IMR-90 (cell line): ENCODE measurements around the gene ABLIM3. TPM values are rescaled to one million over a fixed set of nuclear protein-coding genes. Genes with fewer than 3 reads are reported as not detected.

Experiments used
- ATAC-seq: fragments of 200-7000 bp; cut with Tn5 transposase; 2 replicates; pipeline ENCODE4 v1.9.1; 2020; ENCODE audit warnings: low read depth, mild to moderate bottlenecking, moderate library complexity
- BruUV-seq: library from RNA; stranded (reverse); fragments of 400-500 nt; replicated peaks from 2 replicates; lab custom pipeline; 2021; lab: Mats Ljungman, UMichigan
- CTCF ChIA-PET: fragments of 300-600 bp; formaldehyde crosslinking; extraction: SDS; loops from one replicate; lab custom pipeline; 2021; ENCODE audit warnings: antibody characterized with exemption; lab: Yijun Ruan, JAX
- POLR2A ChIA-PET: fragments of 300-600 bp; sonication (Branson Sonifier 250); formaldehyde crosslinking; loops from one replicate; lab custom pipeline; 2022; ENCODE audit warnings: antibody characterized with exemption; ENCODE audit not compliant: unreplicated experiment; lab: Charles Lee
- DNase-seq: peaks from one replicate; pipeline ENCODE4 v3.0.0; 2013
- H2AFZ ChIP-seq: replicated peaks from 2 replicates; pipeline ENCODE3; 2013; ENCODE audit warnings: low read length, mild to moderate bottlenecking; ENCODE audit not compliant: poor library complexity
- H2AK5ac ChIP-seq: 2 replicates; pipeline ENCODE4 v1.6.1; 2013; ENCODE audit warnings: low read depth, low read length, inconsistent platforms
- H2AK9ac ChIP-seq: replicated peaks from 2 replicates; pipeline ENCODE3; 2013; ENCODE audit warnings: mild to moderate bottlenecking, low read depth, low read length, moderate library complexity; ENCODE audit not compliant: poor library complexity
- H2BK120ac ChIP-seq: 2 replicates; pipeline ENCODE4 v1.6.1; 2013; ENCODE audit warnings: low read depth, low read length, inconsistent platforms
- H2BK15ac ChIP-seq: 3 replicates; pipeline ENCODE4 v1.6.1; 2013; ENCODE audit warnings: low read depth, low read length, inconsistent platforms
- H2BK20ac ChIP-seq: 2 replicates; pipeline ENCODE4 v1.6.1; 2013; ENCODE audit warnings: low read depth, mild to moderate bottlenecking, inconsistent platforms, low read length, moderate library complexity
- H2BK5ac ChIP-seq: 2 replicates; pipeline ENCODE4 v1.6.1; 2013; ENCODE audit warnings: mild to moderate bottlenecking, low read depth, low read length, inconsistent platforms; ENCODE audit not compliant: poor library complexity, severe bottlenecking
- H3K14ac ChIP-seq: replicated peaks from 2 replicates; pipeline ENCODE4 v1.6.1; 2013; ENCODE audit warnings: low read depth, low read length, inconsistent platforms
- H3K18ac ChIP-seq: 2 replicates; pipeline ENCODE4 v1.6.1; 2013; ENCODE audit warnings: low read depth, low read length, control low read depth
- H3K23ac ChIP-seq: 2 replicates; pipeline ENCODE4 v1.6.1; 2013; ENCODE audit warnings: low read depth, low read length, inconsistent platforms
- H3K27ac ChIP-seq: 2 replicates; pipeline ENCODE4 v1.5.1; 2013; ENCODE audit warnings: mild to moderate bottlenecking, control low read depth, low read length; ENCODE audit not compliant: insufficient read depth
- H3K27me3 ChIP-seq: 2 replicates; pipeline ENCODE4 v1.6.1; 2013; ENCODE audit warnings: low read length; ENCODE audit not compliant: control insufficient read depth, insufficient read depth
- H3K36me3 ChIP-seq: 2 replicates; pipeline ENCODE4 v1.6.1; 2013; ENCODE audit warnings: low read length, mixed read lengths; ENCODE audit not compliant: control insufficient read depth, insufficient read depth
- H3K4ac ChIP-seq: 2 replicates; pipeline ENCODE4 v1.6.1; 2013; ENCODE audit warnings: low read depth, low read length, inconsistent platforms
- H3K4me1 ChIP-seq: 2 replicates; pipeline ENCODE4 v1.6.1; 2013; ENCODE audit warnings: low read length, mixed read lengths; ENCODE audit not compliant: control insufficient read depth, insufficient read depth
- H3K4me2 ChIP-seq: 2 replicates; pipeline ENCODE4 v1.6.1; 2013; ENCODE audit warnings: low read depth, mild to moderate bottlenecking, control low read depth, low read length, moderate library complexity
- H3K4me3 ChIP-seq: 2 replicates; pipeline ENCODE4 v1.5.1; 2013; ENCODE audit warnings: low read depth, mild to moderate bottlenecking, control low read depth, low read length, moderate library complexity; ENCODE audit not compliant: insufficient read depth
- H3K56ac ChIP-seq: 2 replicates; pipeline ENCODE4 v1.6.1; 2013; ENCODE audit warnings: low read length, inconsistent platforms; ENCODE audit not compliant: insufficient read depth; ENCODE audit errors: extremely low read depth
- H3K79me1 ChIP-seq, 2 experiments: 2 replicates each; pipeline ENCODE4 v1.6.1; 2013; ENCODE audit warnings: low read length in 2 of 2, inconsistent platforms in 1 of 2, low read depth in 1 of 2
- H3K9ac ChIP-seq: 2 replicates; pipeline ENCODE4 v1.6.1; 2013; ENCODE audit warnings: low read depth, low read length, control low read depth
- H3K9me1 ChIP-seq: 2 replicates; pipeline ENCODE4 v1.6.1; 2013; ENCODE audit warnings: low read length, inconsistent platforms; ENCODE audit not compliant: insufficient read depth
- H3K9me3 ChIP-seq: 2 replicates; pipeline ENCODE4 v1.6.1; 2013; ENCODE audit warnings: low read length; ENCODE audit not compliant: control insufficient read depth, insufficient read depth
- H4K20me1 ChIP-seq: 2 replicates; pipeline ENCODE4 v1.6.1; 2013; ENCODE audit warnings: low read length, inconsistent platforms; ENCODE audit not compliant: insufficient read depth
- H4K5ac ChIP-seq: 2 replicates; pipeline ENCODE4 v1.6.1; 2013; ENCODE audit warnings: mild to moderate bottlenecking, low read depth, low read length, control low read depth
- H4K8ac ChIP-seq, 2 experiments: 2 replicates each; pipeline ENCODE4 v1.6.1; 2013; ENCODE audit warnings: low read depth in 2 of 2, low read length in 2 of 2, control low read depth in 1 of 2, inconsistent platforms in 1 of 2
- H4K91ac ChIP-seq: 2 replicates; pipeline ENCODE4 v1.6.1; 2013; ENCODE audit warnings: low read depth, low read length, inconsistent platforms; ENCODE audit not compliant: insufficient read depth
- CEBPB ChIP-seq: IDR thresholded peaks from 2 replicates; pipeline ENCODE4 v1.6.1; 2012; ENCODE audit warnings: low read depth, low read length, improper control_type of control experiment
- ELK1 ChIP-seq: fragments of 150-350 bp; IDR thresholded peaks from 2 replicates; pipeline ENCODE4 v1.6.1; 2016; ENCODE audit warnings: low read depth, mild to moderate bottlenecking, low read length, moderate library complexity, borderline replicate concordance
- FOS ChIP-seq: fragments of 150-350 bp; IDR thresholded peaks from 2 replicates; pipeline ENCODE4 v1.6.1; 2016; ENCODE audit warnings: low read depth, low read length
- MAFK ChIP-seq: IDR thresholded peaks from 2 replicates; pipeline ENCODE4 v1.6.1; 2012; ENCODE audit warnings: low read depth, low read length, improper control_type of control experiment
- MAZ ChIP-seq: IDR thresholded peaks from 2 replicates; pipeline ENCODE4 v1.6.1; 2012; ENCODE audit warnings: low read depth, mild to moderate bottlenecking, low read length, improper control_type of control experiment, moderate library complexity, borderline replicate concordance
- NFE2L2 ChIP-seq: fragments of 150-350 bp; IDR thresholded peaks from 2 replicates; pipeline ENCODE4 v1.6.1; 2016; ENCODE audit warnings: low read depth, mild to moderate bottlenecking, low read length
- POLR2A ChIP-seq: IDR thresholded peaks from 2 replicates; pipeline ENCODE4 v1.6.1; 2012; ENCODE audit warnings: mild to moderate bottlenecking, low read depth, low read length
- RCOR1 ChIP-seq: IDR thresholded peaks from 2 replicates; pipeline ENCODE4 v1.6.1; 2012; ENCODE audit warnings: mild to moderate bottlenecking, low read length, improper control_type of control experiment; ENCODE audit not compliant: insufficient replicate concordance
- WGBS, 2 experiments: methylation state at CpG; one replicate each; pipeline versions ENCODE4 v1.1.5 to v1.1.7; 2013; ENCODE audit warnings: missing lambda C conversion rate in 2 of 2; ENCODE audit not compliant: insufficient read length in 1 of 2; ENCODE audit errors: extremely low coverage in 2 of 2; 5-methylcytosine and 5-hydroxymethylcytosine counted together
- dilution Hi-C: fragments of 300-500 bp; cut with HindIII; formaldehyde crosslinking; loops from one replicate; pipeline ENCODE4 v1.14.3; 2018; ENCODE audit warnings: low sequenced_read_pairs; ENCODE audit not compliant: unreplicated experiment
- in situ Hi-C: fragments of 300-500 bp; cut with MboI; formaldehyde crosslinking; loops from 3 replicates; pipeline ENCODE4 v1.14.3; 2019; ENCODE audit warnings: low sequenced_read_pairs, inconsistent platforms, mixed read lengths
- intact Hi-C: fragments of 100-400 bp; cut with micrococcal nuclease; formaldehyde crosslinking; loops from 2 replicates; pipeline ENCODE4 v1.10.0; 2022
- polyA plus RNA-seq, 3 experiments: library from polyadenylated mRNA; depleted of rRNA; stranded (reverse); fragments of >200 nt; gene quantifications; 2 replicates each; pipeline ENCODE4 v1.2.3, GENCODE V29; 2012; ENCODE audit warnings: low replicate concordance in 1 of 3
- total RNA-seq: library from RNA; depleted of rRNA; stranded (reverse); fragments of >200 nt; gene quantifications from 2 replicates; pipeline ENCODE4 v1.2.3, GENCODE V29; 2012
- TF ChIP-seq, protein P1 (sequence below): fragments of 150-350 bp; IDR thresholded peaks from 2 replicates; pipeline ENCODE4 v1.6.1; 2017; ENCODE audit warnings: mild to moderate bottlenecking, antibody characterized with exemption, low read length, low read depth
- TF ChIP-seq, protein P2 (sequence below): conservative IDR thresholded peaks from 2 replicates; pipeline ENCODE4 v1.5.1; 2012; ENCODE audit warnings: mild to moderate bottlenecking, low read depth, low read length, improper control_type of control experiment

Gene ABLIM3
- total and polyA plus RNA-seq, 2 of the 4 experiments (the other 2 are of a cell fraction) = 33.3 to 69.9 TPM

DNA sequence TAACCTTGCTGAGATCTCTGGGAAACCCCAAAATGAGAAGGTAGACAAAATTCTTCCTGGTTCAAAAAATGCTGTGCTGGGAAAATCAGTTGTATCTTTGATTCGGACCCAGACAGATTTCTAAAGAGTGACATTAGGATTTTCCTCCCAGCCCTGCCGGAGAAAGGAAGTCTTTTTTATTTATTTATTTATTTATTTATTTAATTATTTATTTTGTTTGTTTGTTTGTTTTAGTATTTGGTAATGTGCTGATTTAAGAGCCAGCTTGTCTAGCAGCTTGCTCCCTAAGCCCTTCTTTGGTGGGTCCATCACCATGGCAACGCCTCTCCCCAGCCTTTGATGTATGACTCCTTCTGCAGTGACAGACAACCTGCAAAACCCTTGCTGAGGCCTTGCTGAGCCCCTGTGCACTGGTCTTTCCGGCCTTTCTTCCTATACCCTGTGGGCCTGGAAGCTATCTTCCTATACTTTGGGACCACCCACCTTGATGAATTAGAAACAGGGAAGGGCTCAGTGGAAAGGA, 69.7 kb downstream of the ABLIM3 start:
- no peak overlapping the region for H3K4me3 ChIP-seq
- peak overlapping the region; percentile 95 for H2BK5ac ChIP-seq
- no peaks in the 10 kb centered on the region for H3K27me3 ChIP-seq
- in situ Hi-C loops = loop anchor here (5.0 kb wide), 1 partner anchor 69 kb away; the partner anchor contains the start of gene ABLIM3
- H3K79me1 ChIP-seq = peaks cover 9 to 66% of the 10 kb centered on the region in 2 experiments; a peak in 3 of 4 replicates
- H3K4me1 ChIP-seq = peaks cover 47% of the 10 kb centered on the region
- H4K5ac ChIP-seq = peak overlapping the region; percentile 47
- CTCF ChIA-PET = no interaction called here
- H4K91ac ChIP-seq = peak overlapping the region; percentile 99
- TF ChIP-seq, protein P1, sequence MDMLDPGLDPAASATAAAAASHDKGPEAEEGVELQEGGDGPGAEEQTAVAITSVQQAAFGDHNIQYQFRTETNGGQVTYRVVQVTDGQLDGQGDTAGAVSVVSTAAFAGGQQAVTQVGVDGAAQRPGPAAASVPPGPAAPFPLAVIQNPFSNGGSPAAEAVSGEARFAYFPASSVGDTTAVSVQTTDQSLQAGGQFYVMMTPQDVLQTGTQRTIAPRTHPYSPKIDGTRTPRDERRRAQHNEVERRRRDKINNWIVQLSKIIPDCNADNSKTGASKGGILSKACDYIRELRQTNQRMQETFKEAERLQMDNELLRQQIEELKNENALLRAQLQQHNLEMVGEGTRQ = no peak
- TF ChIP-seq RCOR1 = no peak
- TF ChIP-seq MAFK = no peak
- no peak for TF ChIP-seq MAZ
- TF ChIP-seq, protein P2, sequence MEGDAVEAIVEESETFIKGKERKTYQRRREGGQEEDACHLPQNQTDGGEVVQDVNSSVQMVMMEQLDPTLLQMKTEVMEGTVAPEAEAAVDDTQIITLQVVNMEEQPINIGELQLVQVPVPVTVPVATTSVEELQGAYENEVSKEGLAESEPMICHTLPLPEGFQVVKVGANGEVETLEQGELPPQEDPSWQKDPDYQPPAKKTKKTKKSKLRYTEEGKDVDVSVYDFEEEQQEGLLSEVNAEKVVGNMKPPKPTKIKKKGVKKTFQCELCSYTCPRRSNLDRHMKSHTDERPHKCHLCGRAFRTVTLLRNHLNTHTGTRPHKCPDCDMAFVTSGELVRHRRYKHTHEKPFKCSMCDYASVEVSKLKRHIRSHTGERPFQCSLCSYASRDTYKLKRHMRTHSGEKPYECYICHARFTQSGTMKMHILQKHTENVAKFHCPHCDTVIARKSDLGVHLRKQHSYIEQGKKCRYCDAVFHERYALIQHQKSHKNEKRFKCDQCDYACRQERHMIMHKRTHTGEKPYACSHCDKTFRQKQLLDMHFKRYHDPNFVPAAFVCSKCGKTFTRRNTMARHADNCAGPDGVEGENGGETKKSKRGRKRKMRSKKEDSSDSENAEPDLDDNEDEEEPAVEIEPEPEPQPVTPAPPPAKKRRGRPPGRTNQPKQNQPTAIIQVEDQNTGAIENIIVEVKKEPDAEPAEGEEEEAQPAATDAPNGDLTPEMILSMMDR = no peak
- TF ChIP-seq ELK1 = no peak
- TF ChIP-seq POLR2A = no peak
- no peak for TF ChIP-seq NFE2L2
- TF ChIP-seq CEBPB = no peak
- no peak for TF ChIP-seq FOS
- H3K27ac ChIP-seq = peak overlapping the region; percentile 96
- dilution Hi-C loops = no loop called here
- peak overlapping the region; percentile 98 for H2BK20ac ChIP-seq
- peak overlapping the region; percentile 99 for H3K4ac ChIP-seq
- peaks cover 15% of the 10 kb centered on the region for H3K36me3 ChIP-seq
- H2AFZ ChIP-seq = no peak overlapping the region
- H3K56ac ChIP-seq = peak overlapping the region; percentile 82; the same call in 1 of the 2 replicates
- peak overlapping the region; percentile 98 for H2BK120ac ChIP-seq
- POLR2A ChIA-PET = no interaction called here
- peak overlapping the region; percentile 88 for H3K18ac ChIP-seq
- peak overlapping the region; percentile 67 for H2AK9ac ChIP-seq
- H3K9me3 ChIP-seq = no peaks in the 10 kb centered on the region
- peak overlapping the region; percentile 98 for H3K23ac ChIP-seq
- peak overlapping the region; percentile 92 for H3K14ac ChIP-seq
- no peaks in the 10 kb centered on the region; the same call in 1 of the 2 replicates for H4K20me1 ChIP-seq
- peak overlapping the region; percentile 100 for H2AK5ac ChIP-seq
- WGBS, 2 experiments = 100% methylated on average over 1 of the region's 4 CpGs; no CpG with 5 or more reads in 1 of the 2 experiments
- no peak overlapping the region for H3K4me2 ChIP-seq
- no peak for DNase-seq
- no TSS peak for BruUV-seq
- intact Hi-C loops = no loop called here
- peaks cover 59% of the 10 kb centered on the region for H3K9me1 ChIP-seq
- H4K8ac ChIP-seq = peak overlapping the region; percentile 68 to 87
- peak overlapping the region; percentile 99; the same call in 2 of the 3 replicates for H2BK15ac ChIP-seq
- H3K9ac ChIP-seq = no peak overlapping the region
- no peak for ATAC-seq
